D721Med (cell line): ENCODE measurements around the gene DACH1.

Source experiments
- DNase-seq: peaks from one replicate; pipeline ENCODE4 v3.0.0; 2011; ENCODE audit warnings: low spot score; ENCODE audit not compliant: insufficient read length
- FAIRE-seq: peaks from 2 replicates; lab custom pipeline; 2011; peaks lifted over from hg19 to GRCh38; lab: Jason Lieb, UNC
- TF ChIP-seq, protein P1 (sequence below): IDR thresholded peaks from 2 replicates; pipeline ENCODE4 v1.5.1; 2012; ENCODE audit warnings: mild to moderate bottlenecking, control low read depth; ENCODE audit not compliant: insufficient read depth; ENCODE audit errors: missing control alignments

The DACH1 gene

GRCh38 chr13:71799324-71799723, 67.7 kb downstream of the DACH1 start:
- no peak for FAIRE-seq
- TF ChIP-seq, protein P1, sequence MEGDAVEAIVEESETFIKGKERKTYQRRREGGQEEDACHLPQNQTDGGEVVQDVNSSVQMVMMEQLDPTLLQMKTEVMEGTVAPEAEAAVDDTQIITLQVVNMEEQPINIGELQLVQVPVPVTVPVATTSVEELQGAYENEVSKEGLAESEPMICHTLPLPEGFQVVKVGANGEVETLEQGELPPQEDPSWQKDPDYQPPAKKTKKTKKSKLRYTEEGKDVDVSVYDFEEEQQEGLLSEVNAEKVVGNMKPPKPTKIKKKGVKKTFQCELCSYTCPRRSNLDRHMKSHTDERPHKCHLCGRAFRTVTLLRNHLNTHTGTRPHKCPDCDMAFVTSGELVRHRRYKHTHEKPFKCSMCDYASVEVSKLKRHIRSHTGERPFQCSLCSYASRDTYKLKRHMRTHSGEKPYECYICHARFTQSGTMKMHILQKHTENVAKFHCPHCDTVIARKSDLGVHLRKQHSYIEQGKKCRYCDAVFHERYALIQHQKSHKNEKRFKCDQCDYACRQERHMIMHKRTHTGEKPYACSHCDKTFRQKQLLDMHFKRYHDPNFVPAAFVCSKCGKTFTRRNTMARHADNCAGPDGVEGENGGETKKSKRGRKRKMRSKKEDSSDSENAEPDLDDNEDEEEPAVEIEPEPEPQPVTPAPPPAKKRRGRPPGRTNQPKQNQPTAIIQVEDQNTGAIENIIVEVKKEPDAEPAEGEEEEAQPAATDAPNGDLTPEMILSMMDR = no peak
- no peak for DNase-seq

DNA sequence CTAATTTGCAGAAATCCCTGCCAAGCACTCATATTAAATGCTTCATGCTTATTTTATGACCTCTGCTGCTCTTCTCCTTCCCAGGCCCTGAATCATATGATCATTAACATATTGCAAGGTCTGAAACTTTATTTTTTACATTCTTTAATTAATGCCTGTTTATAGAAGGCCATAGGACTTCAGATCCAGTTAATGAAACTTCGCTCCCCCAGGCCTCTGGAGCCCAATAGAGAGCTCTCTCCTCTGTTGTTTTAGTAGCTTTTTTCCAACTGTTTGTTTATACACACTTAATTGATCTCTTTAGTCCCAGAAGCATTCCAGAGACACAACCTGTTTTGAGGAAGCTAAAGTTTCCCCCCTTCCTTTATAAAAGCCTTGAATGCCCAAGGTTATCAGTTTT, 68.3 kb downstream of the DACH1 start:
- TF ChIP-seq, protein P1 = no peak
- DNase-seq (no peak), FAIRE-seq (no peak)

DNA sequence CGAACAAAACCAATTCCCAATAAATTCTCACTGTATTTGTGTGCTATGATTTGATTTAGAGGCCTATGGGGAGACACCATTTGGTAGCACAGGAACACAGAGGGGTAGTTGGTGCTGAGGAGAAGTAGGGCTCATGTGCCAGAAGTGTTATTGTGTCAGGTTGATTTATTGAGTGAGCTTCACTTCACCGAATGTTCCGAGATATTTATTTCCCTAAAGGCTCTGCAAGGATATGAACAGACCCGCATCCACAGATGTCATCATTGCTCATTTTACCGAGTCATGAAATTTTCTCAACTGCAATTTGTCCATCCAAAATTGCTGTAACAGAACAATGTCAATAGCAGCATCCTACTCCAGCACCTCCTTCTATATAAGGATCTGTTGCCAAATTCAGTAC, 69.5 kb downstream of the DACH1 start:
- TF ChIP-seq, protein P1 = no peak
- no peak for DNase-seq
- peak; percentile 16 for FAIRE-seq

DNA sequence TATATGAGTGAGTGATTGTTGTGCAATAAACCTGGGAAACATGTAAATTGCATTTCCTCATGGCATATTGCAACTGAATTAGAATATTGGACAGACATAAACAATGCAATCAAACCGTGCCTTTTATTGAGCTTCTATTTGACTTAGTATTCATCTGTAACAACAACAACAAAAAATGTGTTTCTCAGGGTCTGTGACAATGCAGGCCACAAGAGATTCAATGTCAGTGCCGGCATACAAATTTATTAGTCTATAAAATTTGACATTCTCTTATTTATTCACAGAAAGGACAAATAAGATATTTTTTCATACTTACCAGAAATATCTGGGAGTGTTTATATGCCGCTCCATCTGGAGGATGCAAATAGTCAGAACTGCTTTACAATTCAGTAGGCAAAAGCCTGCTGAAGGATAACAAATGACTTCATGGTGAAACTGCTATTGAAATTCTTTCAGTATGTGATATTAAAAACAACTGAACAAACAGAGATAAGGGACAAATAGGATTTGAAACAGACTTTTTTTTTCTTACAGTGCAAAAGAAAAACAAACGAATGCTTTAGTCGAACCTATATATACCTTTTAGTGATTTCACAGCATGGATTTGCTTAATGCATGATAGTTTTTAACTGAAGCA, 77.2 kb downstream of the DACH1 start:
- TF ChIP-seq, protein P1 = no peak

DNA sequence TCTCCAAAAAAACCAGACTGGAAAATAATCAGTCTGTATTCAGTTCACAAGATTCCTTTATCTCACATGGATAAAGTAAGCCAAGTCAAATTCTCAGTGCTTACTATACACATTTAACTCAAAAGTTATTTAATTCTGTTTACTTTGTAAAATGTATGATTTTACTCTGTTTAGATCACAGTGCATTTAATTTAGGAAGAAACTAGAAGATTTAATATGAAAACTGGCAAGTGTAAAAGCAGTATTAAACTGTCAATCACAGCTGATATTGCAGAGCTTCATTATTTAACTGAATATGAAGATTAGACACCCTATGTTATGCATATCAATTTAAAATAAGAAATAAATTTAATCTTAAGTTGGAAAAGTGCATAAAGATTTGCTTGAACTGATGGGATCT, 78.0 kb downstream of the DACH1 start:
- TF ChIP-seq, protein P1 = no peak
- DNase-seq (no peak), FAIRE-seq (no peak)

More for the DNA sequence above, 77.2 kb downstream of the DACH1 start:
- DNase-seq (no peak), FAIRE-seq (no peak)

- TF ChIP-seq, protein P1 = no peak
- DNase-seq (no peak), FAIRE-seq (peak; percentile 56)
Observed at GRCh38 chr13:71787414-71787813, 79.6 kb downstream of the DACH1 start.

GRCh38 chr13:71786875-71787274, 80.1 kb downstream of the DACH1 start:
- FAIRE-seq = peak; percentile 32
- TF ChIP-seq, protein P1 = no peak
- no peak for DNase-seq
